SJCRH30 (cell line): Measurements from ENCODE around the gene GALNT17. TPM values are rescaled to one million over a fixed set of nuclear protein-coding genes. Genes with fewer than 3 reads are reported as not detected.
"Not testable (repeated sequence)": the region's sequence is repeated elsewhere in the genome, so short reads cannot be mapped to it uniquely, and the experiment has no call there.

Source experiments
- DNase-seq, 2 experiments: peaks; one replicate each; pipeline ENCODE4 v3.0.0-alpha.2; 2015 to 2020
- H3K27ac ChIP-seq: fragments of 250-450 bp; sonication (Bioruptor Pico); 2 replicates; pipeline ENCODE4 v1.5.1; 2020; ENCODE audit warnings: mild to moderate bottlenecking, moderate library complexity
- H3K27me3 ChIP-seq: fragments of 250-450 bp; sonication (Bioruptor Pico); 2 replicates; pipeline ENCODE4 v1.5.1; 2020; ENCODE audit warnings: mild to moderate bottlenecking, moderate library complexity
- H3K36me3 ChIP-seq: fragments of 250-450 bp; sonication (Bioruptor Pico); 2 replicates; pipeline ENCODE4 v1.5.1; 2020; ENCODE audit warnings: mild to moderate bottlenecking, moderate library complexity
- H3K4me1 ChIP-seq: fragments of 250-450 bp; sonication (Bioruptor Pico); 2 replicates; pipeline ENCODE4 v1.5.1; 2020; ENCODE audit warnings: mild to moderate bottlenecking, moderate library complexity
- H3K4me3 ChIP-seq: fragments of 250-450 bp; sonication (Bioruptor Pico); 2 replicates; pipeline ENCODE4 v1.5.1; 2020; ENCODE audit warnings: mild to moderate bottlenecking, moderate library complexity
- H3K9me3 ChIP-seq: fragments of 250-450 bp; sonication (Bioruptor Pico); replicated peaks from 2 replicates; pipeline ENCODE4 v1.5.1; 2020; ENCODE audit warnings: mild to moderate bottlenecking, moderate library complexity
- total RNA-seq: library from RNA; depleted of rRNA; stranded (reverse); fragments of >200 nt; shearing (Covaris generic); gene quantifications from 2 replicates; pipeline ENCODE4 v1.2.3, GENCODE V29; 2014

Gene GALNT17
- total RNA-seq, 1 experiment from 2014 or later, result not detected

GRCh38 chr7:71615017-71615416, 483.1 kb downstream of the GALNT17 start:
- no peaks in the 10 kb centered on the region for H3K36me3 ChIP-seq
- peak in 1 of 2 experiments; percentile 11 for DNase-seq
- no peaks in the 10 kb centered on the region for H3K27me3 ChIP-seq
- peaks cover 18% of the 10 kb centered on the region for H3K4me1 ChIP-seq
- H3K27ac ChIP-seq, result no peak overlapping the region
- peaks cover 7% of the 10 kb centered on the region; the same call in 1 of the 2 replicates for H3K9me3 ChIP-seq
- no peak overlapping the region for H3K4me3 ChIP-seq

- no peak for DNase-seq
- peaks cover 7% of the 10 kb centered on the region; the same call in 1 of the 2 replicates for H3K9me3 ChIP-seq
- H3K4me1 ChIP-seq, result peaks cover 18% of the 10 kb centered on the region
- H3K27me3 ChIP-seq, result no peaks in the 10 kb centered on the region
- no peaks in the 10 kb centered on the region for H3K36me3 ChIP-seq
- H3K27ac ChIP-seq, result no peak overlapping the region
- H3K4me3 ChIP-seq, result no peak overlapping the region
These were observed 484.3 kb downstream of the GALNT17 start for GRCh38 chr7:71616217-71616616.

GRCh38 chr7:71618278-71618677, 486.3 kb downstream of the GALNT17 start:
- peak overlapping the region; percentile 71 for H3K27ac ChIP-seq

GRCh38 chr7:71625545-71625944, 493.6 kb downstream of the GALNT17 start:
- Histone ChIP-seq H3K4me3 (no peak overlapping the region), H3K4me1 (peaks cover 5% of the 10 kb centered on the region), H3K27me3 (no peaks in the 10 kb centered on the region), H3K27ac (no peak overlapping the region), H3K36me3 (no peaks in the 10 kb centered on the region), H3K9me3 (no peaks in the 10 kb centered on the region)
- DNase-seq, result no peak

More at GRCh38 chr7:71618278-71618677, 486.3 kb downstream of the GALNT17 start:
- Histone ChIP-seq H3K4me3 (no peak overlapping the region), H3K4me1 (peaks cover 18% of the 10 kb centered on the region), H3K36me3 (no peaks in the 10 kb centered on the region), H3K27me3 (no peaks in the 10 kb centered on the region), H3K9me3 (peaks cover 7% of the 10 kb centered on the region; the same call in 1 of the 2 replicates)
- DNase-seq, result peak; percentile 65 to 66

GRCh38 chr7:71626206-71626605, 494.3 kb downstream of the GALNT17 start:
- peak in 1 of 2 experiments; percentile 13 for DNase-seq
- Histone ChIP-seq H3K27ac (no peak overlapping the region), H3K4me3 (no peak overlapping the region)

GRCh38 chr7:71627651-71628050, 495.7 kb downstream of the GALNT17 start:
- Histone ChIP-seq H3K4me3 (no peak overlapping the region), H3K27ac (no peak overlapping the region), H3K27me3 (no peaks in the 10 kb centered on the region), H3K9me3 (no peaks in the 10 kb centered on the region), H3K36me3 (no peaks in the 10 kb centered on the region), H3K4me1 (peaks cover 6% of the 10 kb centered on the region)
- no peak for DNase-seq

More at GRCh38 chr7:71626206-71626605, 494.3 kb downstream of the GALNT17 start:
- Histone ChIP-seq H3K4me1 (peaks cover 5% of the 10 kb centered on the region), H3K36me3 (no peaks in the 10 kb centered on the region), H3K27me3 (no peaks in the 10 kb centered on the region), H3K9me3 (no peaks in the 10 kb centered on the region)

GRCh38 chr7:71630516-71630915, 498.6 kb downstream of the GALNT17 start:
- Histone ChIP-seq H3K27me3 (no peaks in the 10 kb centered on the region), H3K4me1 (peaks cover 20% of the 10 kb centered on the region), H3K9me3 (no peaks in the 10 kb centered on the region), H3K36me3 (no peaks in the 10 kb centered on the region), H3K27ac (no peak overlapping the region), H3K4me3 (no peak overlapping the region)
- DNase-seq, result no peak

- Histone ChIP-seq H3K36me3 (no peaks in the 10 kb centered on the region), H3K27me3 (no peaks in the 10 kb centered on the region), H3K4me3 (peak overlapping the region; percentile 18; the same call in 1 of the 2 replicates), H3K27ac (peak overlapping the region; percentile 72), H3K4me1 (peaks cover 16% of the 10 kb centered on the region), H3K9me3 (no peaks in the 10 kb centered on the region)
- DNase-seq, result peak; percentile 68 to 79
These were observed 501.6 kb downstream of the GALNT17 start for GRCh38 chr7:71633551-71634008.

- H3K36me3 ChIP-seq, H3K27me3 ChIP-seq, H3K9me3 ChIP-seq, H3K27ac ChIP-seq, H3K4me3 ChIP-seq, DNase-seq: not testable (repeated sequence)
- H3K4me1 ChIP-seq, result peaks cover 16% of the 10 kb centered on the region
These were observed 503.9 kb downstream of the GALNT17 start for GRCh38 chr7:71635849-71636248.

GRCh38 chr7:71636329-71636728, 504.4 kb downstream of the GALNT17 start:
- H3K36me3 ChIP-seq, result no peaks in the 10 kb centered on the region
- no peak overlapping the region for H3K4me3 ChIP-seq
- H3K27me3 ChIP-seq, result peaks cover 3% of the 10 kb centered on the region; the same call in 1 of the 2 replicates
- H3K4me1 ChIP-seq, result peaks cover 16% of the 10 kb centered on the region
- no peaks in the 10 kb centered on the region for H3K9me3 ChIP-seq
- DNase-seq, result no peak
- H3K27ac ChIP-seq, result no peak overlapping the region

GRCh38 chr7:71637578-71637977, 505.6 kb downstream of the GALNT17 start:
- H3K9me3 ChIP-seq, result no peaks in the 10 kb centered on the region
- no peak overlapping the region for H3K27ac ChIP-seq
- peaks cover 3% of the 10 kb centered on the region; the same call in 1 of the 2 replicates for H3K27me3 ChIP-seq
- no peaks in the 10 kb centered on the region for H3K36me3 ChIP-seq
- DNase-seq, result no peak
- H3K4me1 ChIP-seq, result peaks cover 15% of the 10 kb centered on the region
- H3K4me3 ChIP-seq, result no peak overlapping the region

GRCh38 chr7:71638108-71638507, 506.2 kb downstream of the GALNT17 start:
- no peak for DNase-seq
- H3K4me3 ChIP-seq, result no peak overlapping the region
- H3K27ac ChIP-seq, result no peak overlapping the region
- peaks cover 10% of the 10 kb centered on the region for H3K4me1 ChIP-seq
- H3K36me3 ChIP-seq, result no peaks in the 10 kb centered on the region
- H3K9me3 ChIP-seq, result no peaks in the 10 kb centered on the region
- H3K27me3 ChIP-seq, result peaks cover 3% of the 10 kb centered on the region; the same call in 1 of the 2 replicates

- Histone ChIP-seq H3K36me3 (no peaks in the 10 kb centered on the region), H3K27ac (no peak overlapping the region), H3K4me1 (no peaks in the 10 kb centered on the region), H3K9me3 (no peaks in the 10 kb centered on the region), H3K27me3 (peaks cover 3% of the 10 kb centered on the region; the same call in 1 of the 2 replicates), H3K4me3 (no peak overlapping the region)
- no peak for DNase-seq
These were observed 507.6 kb downstream of the GALNT17 start for GRCh38 chr7:71639382-71640085.

- not testable (repeated sequence) for H3K4me1 ChIP-seq, H3K27ac ChIP-seq, H3K9me3 ChIP-seq
These were observed 511.1 kb downstream of the GALNT17 start for GRCh38 chr7:71643031-71643430.

GRCh38 chr7:71645836-71646235, 513.9 kb downstream of the GALNT17 start:
- H3K36me3 ChIP-seq, result no peaks in the 10 kb centered on the region
- no peak overlapping the region for H3K4me3 ChIP-seq
- H3K9me3 ChIP-seq, result peaks cover 6% of the 10 kb centered on the region; the same call in 1 of the 2 replicates
- no peaks in the 10 kb centered on the region for H3K4me1 ChIP-seq
- no peak overlapping the region for H3K27ac ChIP-seq
- H3K27me3 ChIP-seq, result peaks cover 3% of the 10 kb centered on the region; the same call in 1 of the 2 replicates
- no peak for DNase-seq

More at GRCh38 chr7:71643031-71643430, 511.1 kb downstream of the GALNT17 start:
- H3K36me3 ChIP-seq, H3K4me3 ChIP-seq, H3K27me3 ChIP-seq, DNase-seq: not testable (repeated sequence)
